Endothelial cell of umbilical vein (primary cell): ENCODE results near the gene COL9A1. TPM values are rescaled to one million over a fixed set of nuclear protein-coding genes. Genes with fewer than 3 reads are reported as not detected.

Source experiments
- BruUV-seq: library from RNA; stranded (reverse); fragments of 400-500 nt; replicated peaks from 2 replicates; lab custom pipeline; 2021; lab: Mats Ljungman, UMichigan
- CTCF ChIA-PET: fragments of 300-600, 350-600 bp; sonication (Branson Sonifier 250); formaldehyde crosslinking; loops from one replicate; lab custom pipeline; 2021; ENCODE audit warnings: antibody characterized with exemption, inconsistent platforms; lab: Charles Lee
- POLR2A ChIA-PET: fragments of 300-600, 350-600 bp; sonication (Branson Sonifier 250); formaldehyde crosslinking; loops from one replicate; lab custom pipeline; 2021; ENCODE audit warnings: antibody characterized with exemption, inconsistent platforms; lab: Charles Lee
- DNase-seq: peaks from one replicate; pipeline ENCODE4 v3.0.0-alpha.2; 2011; ENCODE audit warnings: low read depth, low spot score
- FAIRE-seq: peaks from 2 replicates; lab custom pipeline; 2011; peaks lifted over from hg19 to GRCh38; lab: Jason Lieb, UNC
- H2AFZ ChIP-seq: 2 replicates; pipeline ENCODE4 v1.6.0; 2012; ENCODE audit warnings: low read depth, low read length, control low read depth, inconsistent platforms
- H3K27ac ChIP-seq: 2 replicates; pipeline ENCODE4 v1.5.1; 2011; ENCODE audit warnings: low read depth, mild to moderate bottlenecking, control low read depth, low read length, moderate library complexity; ENCODE audit not compliant: insufficient read depth
- H3K27me3 ChIP-seq, 2 experiments: 2 replicates each; pipeline versions ENCODE4 v1.6.0 to v1.6.1; 2011; ENCODE audit warnings: low read length in 2 of 2, mixed read lengths in 1 of 2; ENCODE audit not compliant: control insufficient read depth in 2 of 2, insufficient read depth in 2 of 2
- H3K36me3 ChIP-seq, 2 experiments: 2 replicates in 1 of 2; 3 replicates in 1 of 2; pipeline ENCODE4 v1.5.1; 2011; ENCODE audit warnings: low read length in 2 of 2, mild to moderate bottlenecking in 1 of 2, moderate library complexity in 1 of 2; ENCODE audit not compliant: control insufficient read depth in 2 of 2, insufficient read depth in 2 of 2; ENCODE audit errors: extremely low read depth in 1 of 2
- H3K4me1 ChIP-seq: 3 replicates; pipeline ENCODE4 v1.5.1; 2011; ENCODE audit warnings: mild to moderate bottlenecking, low read length; ENCODE audit not compliant: control insufficient read depth, insufficient read depth; ENCODE audit errors: extremely low read depth
- H3K4me2 ChIP-seq: 2 replicates; pipeline ENCODE4 v1.6.1; 2011; ENCODE audit warnings: low read length, control low read depth, mixed read lengths; ENCODE audit not compliant: insufficient read depth
- H3K4me3 ChIP-seq, 3 experiments: fragments of 200-600 bp in 1 of 3; sonication (generic), shearing (Covaris generic) in 1 of 3; replicated peaks in 1 of 3; 2 replicates each; pipeline ENCODE4 v1.5.1; 2011 to 2016; ENCODE audit warnings: control low read depth in 3 of 3, low read length in 3 of 3, mild to moderate bottlenecking in 2 of 3, inconsistent platforms in 1 of 3, low read depth in 1 of 3, moderate library complexity in 1 of 3; ENCODE audit not compliant: insufficient read depth in 1 of 3
- H3K79me2 ChIP-seq: 2 replicates; pipeline ENCODE4 v1.6.0; 2012; ENCODE audit warnings: low read length, inconsistent platforms; ENCODE audit not compliant: control insufficient read depth, insufficient read depth
- H3K9ac ChIP-seq: replicated peaks from 2 replicates; pipeline ENCODE3; 2011; ENCODE audit warnings: low read length, control low read depth; ENCODE audit not compliant: insufficient read depth; ENCODE audit errors: extremely low read depth
- H3K9me1 ChIP-seq: replicated peaks from 3 replicates; pipeline ENCODE4 v1.6.0; 2011; ENCODE audit warnings: mild to moderate bottlenecking, low read length; ENCODE audit not compliant: control insufficient read depth, insufficient read depth; ENCODE audit errors: extremely low read depth
- H3K9me3 ChIP-seq: replicated peaks from 2 replicates; pipeline ENCODE4 v1.5.1; 2012; ENCODE audit warnings: low read length, inconsistent platforms; ENCODE audit not compliant: control insufficient read depth, insufficient read depth
- H4K20me1 ChIP-seq: replicated peaks from 2 replicates; pipeline ENCODE3; 2011; ENCODE audit warnings: mild to moderate bottlenecking, low read length; ENCODE audit not compliant: control insufficient read depth, insufficient read depth; ENCODE audit errors: extremely low read depth
- CTCF ChIP-seq, 2 donors: IDR thresholded peaks; 1 replicate in 1 of 2; 2 replicates in 1 of 2; pipeline ENCODE4 v1.5.1; 2011; ENCODE audit warnings: low read length in 2 of 2, mild to moderate bottlenecking in 2 of 2, moderate library complexity in 2 of 2, control low read depth in 1 of 2, inconsistent platforms in 1 of 2, low read depth in 1 of 2; ENCODE audit not compliant: insufficient read depth in 1 of 2; ENCODE audit errors: extremely low read depth in 1 of 2
- EZH2 ChIP-seq: IDR thresholded peaks from 2 replicates; pipeline ENCODE4 v1.6.1; 2012; ENCODE audit warnings: borderline replicate concordance, low read depth, mild to moderate bottlenecking, moderate library complexity, low read length, inconsistent platforms; ENCODE audit not compliant: severe bottlenecking
- FOS ChIP-seq: IDR thresholded peaks from 2 replicates; pipeline ENCODE4 v1.6.1; 2011; ENCODE audit warnings: mild to moderate bottlenecking, low read length, moderate library complexity, borderline replicate concordance; ENCODE audit not compliant: insufficient read depth
- GATA2 ChIP-seq: IDR thresholded peaks from 2 replicates; pipeline ENCODE4 v1.7.0; 2011; ENCODE audit warnings: low read depth, mild to moderate bottlenecking, moderate library complexity, mixed read lengths, low read length; ENCODE audit not compliant: insufficient read length, insufficient read depth
- JUN ChIP-seq: IDR thresholded peaks from 2 replicates; pipeline ENCODE4 v1.6.1; 2011; ENCODE audit warnings: borderline replicate concordance, low read depth; ENCODE audit not compliant: insufficient read length, insufficient read depth
- MAX ChIP-seq: IDR thresholded peaks from 2 replicates; pipeline ENCODE4 v1.6.1; 2011; ENCODE audit not compliant: insufficient read depth, insufficient read length
- MYC ChIP-seq: IDR thresholded peaks from one replicate; pipeline ENCODE4 v1.6.1; 2011; ENCODE audit warnings: mild to moderate bottlenecking, low read depth, low read length
- POLR2A ChIP-seq: IDR thresholded peaks from 2 replicates; pipeline ENCODE4 v1.6.1; 2012; ENCODE audit warnings: low read depth, mild to moderate bottlenecking, control low read depth, low read length
- POLR2AphosphoS5 ChIP-seq: IDR thresholded peaks from 2 replicates; pipeline ENCODE4 v1.6.1; 2012; ENCODE audit warnings: low read depth, mild to moderate bottlenecking, control low read depth, low read length, moderate library complexity; ENCODE audit not compliant: insufficient read depth
- dilution Hi-C: fragments of 300-500 bp; cut with MboI; formaldehyde crosslinking; loops from one replicate; pipeline ENCODE4 v1.15.0; 2019; ENCODE audit warnings: low sequenced_read_pairs; ENCODE audit not compliant: extremely low pct_ligation_motif_present
- intact Hi-C: fragments of 100-400 bp; cut with micrococcal nuclease; formaldehyde crosslinking; loops from one replicate; pipeline ENCODE4 v1.10.0; 2022
- polyA plus RNA-seq, 4 experiments: library from polyadenylated mRNA; depleted of rRNA in 3 of 4; stranded (reverse) in 3 of 4; unstranded in 1 of 4; fragments of >200 nt; gene quantifications; 2 replicates each; pipeline versions ENCODE4 v1.2.1 to v1.2.3, GENCODE V29; 2011 to 2012; ENCODE audit warnings: missing spikeins in 1 of 4
- total RNA-seq: library from RNA; stranded (reverse); gene quantifications from 2 replicates; pipeline ENCODE4 v1.2.3, GENCODE V29; 2021

Gene COL9A1
- total and polyA plus RNA-seq, 2 donors (not counting 3 experiments of a cell fraction or from before 2014, with no cell fraction given): not detected

- intact Hi-C loops: loop anchor here (10.0 kb wide), 1 partner anchor 660 kb away; no protein-coding TSS in a partner anchor
- Histone ChIP-seq H3K9me3 (no peaks in the 10 kb centered on the region), H3K9ac (no peak overlapping the region), H3K36me3 (no peaks in the 10 kb centered on the region), H3K9me1 (no peaks in the 10 kb centered on the region), H3K27me3 (no peaks in the 10 kb centered on the region), H3K4me1 (no peaks in the 10 kb centered on the region), H3K4me2 (no peak overlapping the region), H2AFZ (no peak overlapping the region), H3K27ac (no peak overlapping the region), H3K79me2 (no peaks in the 10 kb centered on the region), H3K4me3 (no peak overlapping the region), H4K20me1 (no peaks in the 10 kb centered on the region)
- FAIRE-seq: no peak
- BruUV-seq: no TSS peak
- dilution Hi-C loops: no loop called here
- POLR2A ChIA-PET: no interaction called here
- CTCF ChIA-PET: no interaction called here
- DNase-seq: no peak
- TF ChIP-seq EZH2 (no peak), CTCF (IDR thresholded peaks at IDR 0.05; ENCODE audit: extremely low read depth in 1 of 2, insufficient read depth in 1 of 2, low read depth in 1 of 2, low read length in 2 of 2) (no peak), POLR2A (no peak), JUN (no peak), GATA2 (no peak), FOS (no peak), POLR2AphosphoS5 (no peak), MYC (no peak), MAX (no peak)
Observed at GRCh38 chr6:70225055-70225454, 77.8 kb downstream of the COL9A1 start.
